Stimulated activated CD8-positive, alpha-beta memory T cell treated with anti-CD3 and anti-CD28 coated beads, Interleukin-15, amount 100 ng/mL, for 24 hours (primary cell): Measurements from ENCODE around the gene ZC3H18.

Source experiments
- DNase-seq: peaks from one replicate; pipeline ENCODE4 v3.0.0-alpha.2; 2020; ENCODE audit warnings: low read depth

ZC3H18 gene

GRCh38 chr16:88639231-88640038, 69.2 kb downstream of the ZC3H18 start:
- no peak for DNase-seq

- DNase-seq = no peak
Measured at GRCh38 chr16:88640039-88640495, 69.9 kb downstream of the ZC3H18 start.

DNA sequence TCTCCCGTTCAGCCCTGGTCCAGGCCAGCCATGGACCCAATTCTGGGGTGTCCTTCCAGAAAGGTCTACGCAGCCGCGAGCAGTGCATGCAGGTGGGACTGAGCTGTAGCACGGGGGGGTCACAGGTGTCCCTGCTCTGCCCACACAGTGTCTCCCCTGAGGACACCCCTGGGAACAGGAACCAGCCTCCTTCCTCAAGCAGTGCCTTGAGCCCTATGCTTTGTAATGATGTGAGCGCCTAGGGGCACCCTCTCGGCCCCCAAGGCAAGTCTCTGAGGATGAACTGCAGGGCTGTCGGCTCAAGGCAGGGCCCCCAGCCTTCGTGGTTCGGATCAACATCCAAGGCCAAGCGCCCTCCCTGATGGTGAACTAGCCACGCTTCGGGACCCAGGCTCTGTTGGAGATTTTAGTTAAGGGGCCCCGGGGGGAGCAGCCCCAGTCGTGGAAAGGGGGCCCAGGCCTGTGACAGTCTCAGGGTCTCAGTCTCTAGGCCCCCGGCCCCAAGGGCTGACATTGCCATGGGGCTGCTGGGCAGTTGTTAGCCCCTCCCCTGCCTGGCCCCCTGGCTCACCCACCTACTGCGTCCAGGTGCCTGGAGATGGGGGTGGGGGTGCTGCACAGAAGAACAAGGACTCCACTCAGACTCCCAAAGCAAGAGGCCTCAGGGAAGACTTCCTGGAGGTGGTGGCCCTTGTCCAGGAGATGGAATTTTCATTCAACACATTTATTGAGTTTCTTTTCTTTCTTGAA, 70.5 kb downstream of the ZC3H18 start:
- no peak for DNase-seq

DNA sequence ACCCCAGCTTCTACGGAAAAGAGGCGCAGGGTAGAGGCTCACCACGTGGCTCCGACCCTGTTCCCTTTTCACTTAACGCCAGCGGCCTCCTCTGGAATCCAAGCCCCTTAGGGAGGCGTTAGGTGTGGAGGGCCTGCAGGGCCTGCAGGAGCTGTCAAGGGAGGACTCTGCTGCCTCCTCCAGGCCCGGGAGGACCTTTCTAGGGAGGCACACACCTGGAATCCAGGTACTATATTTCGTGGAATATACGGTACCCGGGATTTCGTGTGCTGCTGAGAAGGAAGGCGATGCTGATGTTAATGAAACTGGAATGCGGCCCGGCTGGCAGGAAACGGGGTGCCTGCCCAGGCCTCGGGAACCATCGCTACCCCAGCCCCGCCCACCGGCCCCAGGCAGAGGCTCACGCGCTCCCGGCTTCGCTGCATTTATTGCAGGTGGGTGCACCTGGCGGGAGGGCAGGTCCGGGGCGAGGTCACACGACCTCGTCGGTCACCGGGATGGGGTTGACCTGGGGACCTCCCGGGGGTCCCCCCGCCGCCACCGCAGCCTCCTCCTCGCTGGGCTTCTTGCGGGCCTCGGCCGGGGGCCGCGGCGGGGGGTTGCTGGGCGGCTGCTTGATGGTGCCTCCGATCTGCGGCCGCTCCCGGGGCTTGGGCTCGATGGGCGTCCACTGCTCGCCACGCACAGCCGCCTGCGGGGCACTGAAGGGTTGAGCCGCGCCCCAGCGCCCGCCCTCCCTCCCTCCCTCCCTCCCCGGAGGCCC, 72.9 kb downstream of the ZC3H18 start:
- DNase-seq = no peak

- no peak for DNase-seq
Measured at GRCh38 chr16:88643644-88643932, 73.4 kb downstream of the ZC3H18 start.

DNA sequence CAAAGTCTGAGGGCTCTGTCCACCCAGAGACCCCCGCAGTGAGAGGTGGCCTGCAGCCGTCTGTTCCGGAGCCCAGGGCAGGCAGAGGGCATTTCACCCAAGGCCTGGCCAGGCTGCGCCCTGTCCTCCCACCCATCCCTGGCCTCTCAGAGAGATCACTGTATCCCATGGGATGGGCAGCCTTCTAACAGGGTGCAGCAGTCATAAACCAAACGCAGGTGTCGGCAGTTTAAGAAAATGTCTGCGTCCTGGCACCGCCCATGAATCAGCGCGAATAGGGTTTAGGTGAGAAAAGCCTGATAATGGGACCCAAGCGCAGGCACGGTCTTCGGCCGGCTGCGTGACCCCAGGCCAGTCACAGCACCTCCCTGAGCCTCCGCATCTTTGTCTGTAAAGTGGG, 75.3 kb downstream of the ZC3H18 start:
- DNase-seq = no peak

DNA sequence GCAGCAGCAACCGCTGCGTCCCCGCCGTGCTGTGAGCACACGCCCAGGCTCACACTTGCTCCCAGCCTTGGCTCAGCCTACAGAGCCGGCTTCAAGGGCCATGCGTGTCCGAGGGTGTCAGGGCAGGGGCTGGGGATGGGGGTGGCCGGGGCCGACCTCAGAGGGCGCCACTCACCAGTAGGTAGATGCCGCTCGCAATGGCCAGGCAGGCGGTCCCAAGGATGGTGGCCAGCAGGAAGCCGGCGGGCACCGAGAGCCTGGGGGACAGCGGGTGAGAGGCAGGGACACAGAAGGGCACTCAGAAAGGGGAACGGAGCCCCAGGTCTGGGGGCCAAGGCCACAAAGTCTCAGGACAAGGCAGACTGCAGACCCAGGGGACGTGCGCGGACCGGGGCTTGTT, 75.7 kb downstream of the ZC3H18 start:
- DNase-seq = no peak

DNA sequence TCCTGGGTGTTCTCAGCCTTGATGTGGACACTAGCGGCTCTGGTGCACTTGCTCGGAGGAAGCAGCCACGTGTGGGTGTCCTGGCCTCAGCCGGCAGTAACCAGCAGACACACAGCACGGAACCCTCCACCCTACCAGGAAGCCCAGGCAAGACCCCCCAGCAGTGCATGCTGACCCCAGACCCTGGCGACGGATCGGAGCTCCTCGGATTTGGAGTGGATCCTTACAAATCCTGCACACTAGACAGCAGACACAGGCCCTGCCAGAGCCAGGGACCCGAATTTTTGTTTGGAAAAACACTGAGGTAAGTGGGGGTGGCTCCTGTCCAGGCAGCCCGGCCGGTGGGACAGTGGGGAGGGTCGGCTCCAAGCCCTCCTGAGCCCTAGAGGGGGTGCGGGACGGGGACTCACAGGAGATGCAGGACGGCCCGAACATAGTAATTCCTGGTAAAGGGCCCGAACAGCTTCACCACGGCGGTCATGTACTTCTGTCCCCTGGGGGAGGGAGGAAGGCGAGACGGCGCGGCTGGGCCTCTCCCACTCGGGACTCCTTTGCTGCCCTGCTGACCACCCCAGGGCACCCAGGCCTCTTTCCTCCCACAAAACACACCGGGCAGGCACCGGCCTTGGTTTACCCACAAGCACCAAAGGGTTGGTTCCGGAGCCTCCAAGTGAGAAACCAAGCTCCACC, 76.3 kb downstream of the ZC3H18 start:
- no peak for DNase-seq

- no peak for DNase-seq
Measured at GRCh38 chr16:88647178-88648070, 77.2 kb downstream of the ZC3H18 start.

DNA sequence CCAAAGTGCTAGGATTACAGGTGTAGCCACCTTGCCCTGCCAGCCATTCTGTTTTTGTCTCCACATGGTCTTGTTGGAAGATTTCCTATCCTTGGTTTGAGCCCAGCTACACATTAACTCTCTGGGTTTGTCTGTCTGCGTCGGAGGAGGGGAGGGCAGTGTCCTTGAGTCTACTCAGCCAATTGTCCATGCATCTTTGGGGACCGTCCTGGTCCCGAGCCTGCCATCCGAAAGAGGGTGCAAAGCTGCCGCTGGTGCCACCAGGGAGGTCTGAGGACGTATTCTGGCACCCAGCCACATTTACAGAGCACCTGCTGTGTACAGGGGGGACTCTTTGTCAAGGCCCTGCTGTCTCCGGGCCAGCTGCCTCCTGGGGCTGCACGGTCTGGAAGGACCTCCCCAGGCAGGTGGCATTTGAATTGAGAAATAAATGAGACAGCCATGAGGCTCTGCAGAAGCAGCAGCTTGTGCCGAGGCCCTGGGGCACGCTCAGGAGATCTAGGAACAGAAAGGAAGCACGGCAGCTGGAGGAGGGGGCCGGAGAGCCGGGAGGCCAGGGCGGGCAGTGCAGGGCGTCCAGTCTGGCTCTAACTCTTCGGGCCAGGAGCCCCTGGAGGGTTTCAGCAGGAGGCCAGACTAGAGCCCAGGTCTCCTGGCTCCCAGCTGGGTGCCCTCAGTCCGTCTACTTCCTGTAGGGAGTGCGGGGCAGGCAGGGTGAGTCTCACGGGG, 79.2 kb downstream of the ZC3H18 start:
- no peak for DNase-seq

DNA sequence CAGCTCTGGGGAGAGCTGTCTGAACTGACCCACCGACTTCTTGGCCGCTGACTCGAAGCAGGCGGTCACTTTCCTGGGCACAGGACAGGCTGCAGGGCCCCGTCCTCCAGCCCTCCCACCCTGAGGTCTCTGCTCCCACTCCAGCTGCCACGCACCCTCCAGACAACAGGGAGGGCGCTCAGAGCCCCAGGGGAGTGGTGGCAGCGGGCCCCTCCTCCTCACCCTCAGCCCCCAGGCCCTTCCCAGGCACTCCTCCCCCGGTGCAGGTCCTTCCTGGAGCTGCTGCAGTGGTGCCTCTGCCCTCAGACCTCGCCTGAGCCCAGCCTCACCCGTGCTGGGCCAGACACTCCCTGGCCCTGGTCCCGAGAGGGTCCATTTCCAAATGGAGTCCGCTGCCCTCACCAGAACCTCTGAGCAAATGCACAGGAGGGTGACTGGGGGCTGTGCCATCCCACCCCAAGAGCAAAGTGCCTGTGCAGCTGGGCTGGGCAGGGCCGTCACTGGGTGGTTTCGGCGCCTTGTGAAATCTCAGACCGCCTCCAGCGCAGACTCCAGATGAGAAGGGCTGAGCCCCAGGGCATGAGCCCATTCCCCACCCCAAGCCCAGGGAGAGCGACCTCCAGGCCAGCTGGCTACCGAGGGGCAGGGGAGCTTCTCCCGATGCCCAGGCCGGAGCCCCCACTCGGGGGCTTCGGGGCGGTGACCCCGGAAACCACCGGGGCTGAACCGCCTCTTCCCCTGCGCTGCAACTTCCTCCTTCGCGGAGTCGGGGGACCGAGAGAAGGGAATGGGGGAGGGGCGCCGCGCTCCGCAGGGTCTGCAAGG, 79.9 kb downstream of the ZC3H18 start:
- no peak for DNase-seq

- peak; percentile 60 for DNase-seq
Measured at GRCh38 chr16:88650749-88651275, 80.6 kb downstream of the ZC3H18 start, which contains the start of gene CYBA. Gene CYBA (minus strand): TSS chr16:88651053. CDS start chr16:88651013, 40 bp downstream.

- no peak for DNase-seq
Measured at GRCh38 chr16:88651276-88651988, 81.2 kb downstream of the ZC3H18 start.

GRCh38 chr16:88651989-88652761, 82.0 kb downstream of the ZC3H18 start:
- no peak for DNase-seq

DNA sequence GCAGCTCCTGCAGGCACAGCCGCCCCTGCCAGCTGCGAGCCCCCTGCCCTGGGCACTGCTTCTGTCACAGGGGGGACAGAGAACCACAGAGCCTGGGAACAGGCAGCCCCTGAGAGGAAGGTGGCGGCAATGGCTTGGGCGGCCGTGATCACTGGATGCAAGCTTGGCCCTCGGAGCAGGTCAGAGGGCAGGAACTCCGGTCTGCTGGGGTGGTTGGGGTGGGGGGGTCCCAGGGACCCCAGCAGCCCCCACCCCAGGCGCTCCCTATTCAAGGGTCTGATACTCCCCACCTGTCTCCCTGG, 82.5 kb downstream of the ZC3H18 start:
- DNase-seq = no peak

DNA sequence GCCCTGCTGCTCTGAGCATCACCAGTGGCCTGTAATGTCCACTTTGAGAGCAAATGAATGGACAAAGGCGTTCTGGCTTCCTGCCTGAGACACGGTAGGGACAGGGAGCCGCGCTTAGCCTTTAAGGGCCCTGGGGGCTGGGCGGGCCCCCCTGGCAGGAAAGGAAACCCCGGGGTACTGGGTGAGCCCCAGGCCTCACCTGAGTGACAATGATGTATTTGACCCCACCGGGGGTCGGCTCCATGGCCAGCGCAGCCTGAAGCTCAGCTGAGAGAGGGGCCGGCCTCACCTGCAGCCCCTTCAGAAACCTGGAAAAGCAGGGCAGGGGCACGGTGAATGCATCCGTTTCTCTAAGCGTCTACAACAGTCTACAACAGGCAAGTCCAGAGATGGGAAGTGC, 82.9 kb downstream of the ZC3H18 start:
- no peak for DNase-seq

- no peak for DNase-seq
Measured at GRCh38 chr16:88653596-88654362, 83.6 kb downstream of the ZC3H18 start.
